Measurements from ENCODE around the gene NOD2.

GRCh38 chr16:50699326-50700159, 6.1 kb downstream of the NOD2 start:
- TF ChIP-seq CTCF (IDR thresholded peaks at IDR 0.05 in 2 of 3, conservative IDR thresholded peaks at IDR 0.05 in 1 of 3; ENCODE audit: borderline replicate concordance in 1 of 3, insufficient read depth in 1 of 3, low read depth in 2 of 3, low read length in 2 of 3) (no peak), POLR2A (IDR thresholded peaks at IDR 0.05; ENCODE audit: borderline replicate concordance, extremely low read depth, insufficient read depth, insufficient read length) (no peak)
